Muscle layer of colon (tissue), 2 donors: Measurements from ENCODE around the gene MGMT.

Source experiments
- H3K27ac ChIP-seq: one replicate; pipeline ENCODE4 v1.7.0; 2013; ENCODE audit warnings: low read depth, mild to moderate bottlenecking, low read length, moderate library complexity
- H3K27me3 ChIP-seq, 2 donors: one replicate each; pipeline ENCODE4 v1.7.0; 2013; ENCODE audit warnings: low read length in 2 of 2, mild to moderate bottlenecking in 2 of 2; ENCODE audit not compliant: insufficient read depth in 2 of 2, control insufficient read depth in 1 of 2
- H3K36me3 ChIP-seq: one replicate; pipeline ENCODE4 v1.7.0; 2013; ENCODE audit warnings: mild to moderate bottlenecking, low read length; ENCODE audit not compliant: insufficient read depth
- H3K4me1 ChIP-seq: one replicate; pipeline ENCODE4 v1.7.0; 2013; ENCODE audit warnings: mild to moderate bottlenecking, low read length; ENCODE audit not compliant: insufficient read depth
- H3K4me3 ChIP-seq, 2 donors: one replicate each; pipeline ENCODE4 v1.7.0; 2013; ENCODE audit warnings: low read length in 2 of 2, low read depth in 1 of 2, mild to moderate bottlenecking in 1 of 2, moderate library complexity in 1 of 2
- H3K9ac ChIP-seq: one replicate; pipeline ENCODE4 v1.7.0; 2013; ENCODE audit warnings: low read length
- H3K9me3 ChIP-seq: one replicate; pipeline ENCODE4 v1.7.0; 2013; ENCODE audit warnings: mild to moderate bottlenecking, low read length
- donor health status: abdominal sarcoma.
- donor health status: Adenocarcinoma of cecum.

Gene MGMT

GRCh38 chr10:129683920-129684319 lies 216.9 kb downstream of the MGMT start:
- Histone ChIP-seq H3K9me3 (no peaks in the 10 kb centered on the region), H3K27ac (no peak overlapping the region), H3K4me1 (no peaks in the 10 kb centered on the region), H3K4me3 (no peak overlapping the region), H3K36me3 (no peaks in the 10 kb centered on the region), H3K27me3 (no peaks in the 10 kb centered on the region), H3K9ac (no peak overlapping the region)

GRCh38 chr10:129685271-129685670 lies 218.2 kb downstream of the MGMT start:
- no peak overlapping the region for H3K27ac ChIP-seq
- H3K9ac ChIP-seq, result no peak overlapping the region
- H3K4me3 ChIP-seq, result no peak overlapping the region
- H3K27me3 ChIP-seq, result no peaks in the 10 kb centered on the region
- H3K4me1 ChIP-seq, result peaks cover 3% of the 10 kb centered on the region
- no peaks in the 10 kb centered on the region for H3K9me3 ChIP-seq
- no peaks in the 10 kb centered on the region for H3K36me3 ChIP-seq

DNA sequence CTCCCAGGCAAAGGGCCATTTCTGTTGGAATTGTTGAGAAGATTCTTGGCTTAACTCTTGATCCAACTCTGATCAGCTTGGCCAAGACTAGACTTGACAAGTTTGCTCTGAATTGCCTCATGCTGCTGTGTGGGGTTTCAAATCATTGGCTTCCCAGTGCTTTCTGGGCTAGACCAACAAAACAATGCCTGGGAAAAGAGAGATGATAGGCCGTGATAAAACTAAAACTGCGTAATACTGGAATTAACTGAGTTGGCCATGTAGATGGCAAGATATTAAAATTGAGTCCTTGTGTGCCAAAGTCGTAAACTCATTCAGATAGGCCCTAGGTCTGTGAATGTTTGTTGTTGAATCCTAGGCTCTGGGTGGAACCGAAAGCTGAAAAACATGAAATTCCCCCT lies 222.6 kb downstream of the MGMT start:
- H3K9ac ChIP-seq, result no peak overlapping the region
- no peaks in the 10 kb centered on the region for H3K36me3 ChIP-seq
- H3K27ac ChIP-seq, result no peak overlapping the region
- no peaks in the 10 kb centered on the region for H3K27me3 ChIP-seq
- H3K4me1 ChIP-seq, result peaks cover 22% of the 10 kb centered on the region
- no peak overlapping the region for H3K4me3 ChIP-seq
- H3K9me3 ChIP-seq, result no peaks in the 10 kb centered on the region

DNA sequence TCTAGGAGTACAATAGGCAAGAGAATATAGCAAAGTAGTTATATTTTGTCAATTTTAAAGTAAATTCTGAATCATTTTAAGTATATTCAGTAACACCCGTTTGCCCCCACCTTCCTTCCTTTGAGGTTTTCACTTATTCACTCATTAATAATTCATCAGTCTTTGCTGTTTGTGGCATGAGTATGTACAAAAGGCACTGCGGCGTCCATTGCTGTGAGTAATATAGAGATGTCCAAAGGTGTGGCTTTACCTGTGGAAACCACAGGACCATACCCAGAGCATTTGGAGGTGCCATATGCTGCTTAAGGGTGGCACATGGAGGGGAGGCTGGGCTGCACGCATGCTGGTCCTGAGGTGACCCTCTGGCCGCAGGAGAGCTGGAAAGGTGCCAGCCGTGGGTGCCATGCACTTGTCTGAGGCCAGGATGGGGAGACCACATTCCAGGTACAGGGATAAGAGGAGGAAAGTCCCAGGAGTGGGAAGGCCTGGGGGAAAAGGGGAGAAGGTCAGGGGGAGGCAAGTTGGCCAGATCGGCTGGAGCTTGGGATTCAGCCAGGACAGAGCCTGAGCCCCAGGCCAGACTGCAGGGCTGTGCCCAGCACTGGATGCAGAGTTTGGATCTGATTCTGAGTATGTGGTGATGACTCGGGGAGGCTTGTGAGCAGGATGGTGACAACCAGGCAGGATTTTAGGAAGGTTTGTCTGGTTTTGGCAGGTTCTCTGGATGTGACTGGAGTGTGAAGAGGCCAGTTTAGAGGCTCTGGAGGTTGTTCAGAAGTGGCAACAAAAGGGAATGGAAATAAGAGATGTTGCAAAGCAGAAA lies 223.4 kb downstream of the MGMT start:
- Histone ChIP-seq H3K4me3 (no peak overlapping the region), H3K36me3 (no peaks in the 10 kb centered on the region), H3K4me1 (peaks cover 24% of the 10 kb centered on the region), H3K27ac (no peak overlapping the region), H3K27me3 (no peaks in the 10 kb centered on the region), H3K9ac (no peak overlapping the region), H3K9me3 (no peaks in the 10 kb centered on the region)

DNA sequence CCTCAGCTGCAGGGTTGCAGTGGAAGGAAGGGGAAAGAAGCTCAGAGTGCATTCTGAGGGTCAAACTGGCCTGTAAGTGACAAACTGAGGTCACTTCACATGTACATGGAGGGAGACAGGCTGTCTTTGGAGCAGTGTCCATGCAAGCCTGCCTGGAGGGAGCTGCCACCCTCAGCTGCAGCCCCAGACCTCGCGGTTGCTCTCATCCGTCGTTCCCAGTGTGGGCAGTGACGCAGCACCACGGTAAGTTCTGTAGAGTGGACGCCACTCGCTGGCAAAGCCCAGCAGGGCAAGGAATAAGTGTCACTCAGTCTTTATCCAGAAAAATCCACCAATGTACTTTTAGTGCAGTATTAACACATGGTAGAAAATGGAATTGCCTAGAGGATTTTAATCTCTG lies 225.7 kb downstream of the MGMT start:
- Histone ChIP-seq H3K9ac (no peak overlapping the region), H3K4me1 (peaks cover 24% of the 10 kb centered on the region), H3K27me3 (no peaks in the 10 kb centered on the region), H3K4me3 (no peak overlapping the region), H3K27ac (no peak overlapping the region), H3K9me3 (no peaks in the 10 kb centered on the region), H3K36me3 (no peaks in the 10 kb centered on the region)

DNA sequence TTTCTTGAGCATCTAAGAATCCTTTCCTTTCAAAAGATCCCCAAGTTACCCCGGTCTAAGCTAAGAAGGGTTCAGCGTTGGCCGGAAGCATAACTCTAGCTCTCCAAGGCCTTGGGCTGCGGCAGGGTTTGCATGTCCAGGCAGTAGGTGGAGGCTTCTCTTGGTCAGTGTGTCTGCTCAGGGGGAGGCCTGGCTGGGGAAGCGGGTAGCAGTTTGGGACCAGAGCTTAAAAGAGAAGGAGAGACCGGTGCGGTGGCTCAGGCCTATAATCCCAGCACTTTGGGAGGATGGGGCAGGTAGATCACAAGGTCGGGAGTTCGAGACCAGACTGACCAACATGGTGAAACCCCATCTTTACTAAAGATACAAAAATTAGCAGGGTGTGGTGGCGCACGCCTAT lies 226.3 kb downstream of the MGMT start:
- Histone ChIP-seq H3K36me3 (no peaks in the 10 kb centered on the region), H3K4me3 (no peak overlapping the region), H3K27ac (no peak overlapping the region), H3K27me3 (no peaks in the 10 kb centered on the region), H3K9me3 (no peaks in the 10 kb centered on the region), H3K9ac (no peak overlapping the region), H3K4me1 (peaks cover 24% of the 10 kb centered on the region)

DNA sequence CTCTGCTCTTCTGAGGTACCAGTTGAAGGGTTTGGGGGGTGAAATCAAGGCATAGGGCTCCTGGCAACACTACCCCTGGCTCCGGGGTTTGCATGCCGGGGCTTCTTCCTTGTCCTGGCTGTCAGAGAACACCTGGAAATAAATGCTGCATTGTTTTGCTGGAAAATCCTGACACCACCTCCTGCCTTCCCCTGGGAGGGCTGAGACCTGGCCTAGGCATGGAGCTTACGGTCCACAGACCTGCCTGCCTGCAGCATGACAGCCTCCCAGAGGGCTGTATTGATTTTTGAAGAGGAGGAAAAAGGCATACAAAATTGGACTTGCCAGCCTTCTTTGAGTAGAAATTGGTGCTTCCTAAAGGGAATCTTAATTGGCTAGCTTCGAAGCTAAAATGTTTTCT lies 227.1 kb downstream of the MGMT start:
- H3K36me3 ChIP-seq, result no peaks in the 10 kb centered on the region
- H3K9me3 ChIP-seq, result no peaks in the 10 kb centered on the region
- no peaks in the 10 kb centered on the region for H3K27me3 ChIP-seq
- H3K4me3 ChIP-seq, result no peak overlapping the region
- H3K27ac ChIP-seq, result no peak overlapping the region
- no peak overlapping the region for H3K9ac ChIP-seq
- peaks cover 24% of the 10 kb centered on the region for H3K4me1 ChIP-seq

- no peaks in the 10 kb centered on the region for H3K27me3 ChIP-seq
- no peaks in the 10 kb centered on the region for H3K36me3 ChIP-seq
- H3K4me1 ChIP-seq, result peaks cover 24% of the 10 kb centered on the region
- no peak overlapping the region for H3K4me3 ChIP-seq
- no peak overlapping the region for H3K27ac ChIP-seq
- no peak overlapping the region for H3K9ac ChIP-seq
- no peaks in the 10 kb centered on the region for H3K9me3 ChIP-seq
Observed at GRCh38 chr10:129694691-129695243, 227.7 kb downstream of the MGMT start.

- Histone ChIP-seq H3K4me1 (peaks cover 17% of the 10 kb centered on the region), H3K27me3 (no peaks in the 10 kb centered on the region), H3K27ac (no peak overlapping the region), H3K36me3 (no peaks in the 10 kb centered on the region), H3K9me3 (no peaks in the 10 kb centered on the region), H3K9ac (no peak overlapping the region), H3K4me3 (no peak overlapping the region)
Observed at GRCh38 chr10:129695671-129696070, 228.6 kb downstream of the MGMT start.

DNA sequence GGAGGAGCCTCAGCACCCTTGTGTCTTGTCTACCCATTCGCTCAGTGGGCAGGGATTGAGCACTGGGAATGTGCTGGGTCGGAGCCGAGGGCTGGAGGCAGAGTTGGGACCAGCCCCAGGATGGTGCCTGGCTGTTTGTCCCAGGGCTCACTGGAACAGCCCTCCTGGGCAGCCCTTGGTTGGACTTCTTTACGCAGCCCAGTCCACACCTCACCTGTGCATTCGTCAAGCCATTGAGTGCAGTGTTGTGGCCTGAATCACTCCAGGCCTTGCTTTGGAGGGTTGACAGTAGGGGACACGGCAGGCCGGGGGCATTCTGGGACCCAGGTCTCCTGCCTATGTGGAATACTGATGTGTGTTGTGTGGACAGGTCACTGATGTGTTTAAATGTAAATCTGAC lies 229.6 kb downstream of the MGMT start:
- Histone ChIP-seq H3K4me1 (peaks cover 10% of the 10 kb centered on the region), H3K9me3 (no peaks in the 10 kb centered on the region), H3K27me3 (no peaks in the 10 kb centered on the region), H3K4me3 (no peak overlapping the region), H3K9ac (no peak overlapping the region), H3K27ac (no peak overlapping the region), H3K36me3 (no peaks in the 10 kb centered on the region)

- no peaks in the 10 kb centered on the region for H3K36me3 ChIP-seq
Observed at GRCh38 chr10:129697463-129698247, 230.6 kb downstream of the MGMT start.

More at GRCh38 chr10:129697463-129698247, 230.6 kb downstream of the MGMT start:
- Histone ChIP-seq H3K27me3 (no peaks in the 10 kb centered on the region), H3K4me1 (peaks cover 10% of the 10 kb centered on the region), H3K9me3 (no peaks in the 10 kb centered on the region), H3K27ac (no peak overlapping the region), H3K4me3 (no peak overlapping the region), H3K9ac (no peak overlapping the region)
